ENCODE measurements around the gene KRT34. TPM values are rescaled to one million over a fixed set of nuclear protein-coding genes. Genes with fewer than 3 reads are reported as not detected.
"Not testable (repeated sequence)": the region's sequence is repeated elsewhere in the genome, so short reads cannot be mapped to it uniquely, and the experiment has no call there.

Gene KRT34
- total RNA-seq, 2 experiments from 2014 or later: not detected

DNA sequence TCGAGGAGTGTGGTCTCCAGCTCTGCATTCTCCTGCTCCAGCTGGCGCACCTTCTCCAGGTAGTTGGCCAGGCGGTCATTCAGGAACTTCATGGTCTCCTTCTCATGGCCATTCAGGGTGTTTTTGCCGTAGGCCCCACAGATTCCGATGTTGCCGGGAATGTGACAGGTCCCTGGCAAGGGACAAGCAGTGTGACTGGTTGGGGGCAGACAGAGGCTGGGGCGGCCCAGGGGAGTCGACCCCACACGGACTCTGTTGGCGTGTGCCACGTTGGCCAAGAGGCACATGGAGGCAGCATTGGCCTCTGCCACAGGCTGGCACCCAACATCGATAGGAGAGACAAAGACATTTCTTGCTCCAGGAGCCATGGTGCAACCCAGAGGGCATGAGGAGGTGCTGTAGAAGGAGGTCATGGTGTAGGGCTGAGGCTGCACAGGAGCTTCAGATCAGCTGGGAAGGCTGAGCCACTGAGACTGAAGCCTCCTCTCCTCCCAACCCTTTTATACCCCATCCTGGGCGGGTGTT lies 42.1 kb upstream of the KRT34 start, which contains the start of gene KRT37:
Gene KRT37 (minus strand): TSS at position 475 of the 525 bp plus-strand sequence. CDS start 62 bp downstream, at position 413.
- DNase-seq (no peak), ATAC-seq (ENCODE audit: poor library complexity) (no peak)
- H3K4me3 Mint-ChIP-seq: no peak within 1 kb of the TSS
- Histone ChIP-seq H3K36me3 (ENCODE audit: insufficient read depth, low read length) (no peaks in the 10 kb centered on the region), H3K4me1 (ENCODE audit: insufficient read depth, low read length) (no peaks in the 10 kb centered on the region), H3K9me3 (ENCODE audit: control insufficient read depth in 1 of 2, insufficient read depth in 1 of 2, low read length in 2 of 2) (peaks cover 0 to 5% of the 10 kb centered on the region in 2 experiments), H3K27me3 (ENCODE audit: control insufficient read depth in 1 of 2, insufficient read depth in 2 of 2, low read length in 2 of 2) (no peaks in the 10 kb centered on the region), H3K27ac (ENCODE audit: low read depth in 1 of 2, low read length in 2 of 2) (no peak within 1 kb of the TSS), H3K4me3 (ENCODE audit: low read length) (no peak within 1 kb of the TSS)
- ChIA-PET CTCF (no interaction called here), POLR2A (no interaction called here)
- intact Hi-C loops (cut with DNase I, micrococcal nuclease): no loop called here
- no peak within 1 kb of the TSS for H3K27ac Mint-ChIP-seq
- H3K4me1 Mint-ChIP-seq (ENCODE audit: low read depth): no peaks in the 10 kb centered on the region
- H3K36me3 Mint-ChIP-seq (ENCODE audit: low read depth): no peaks in the 10 kb centered on the region
- TF ChIP-seq, protein P1, sequence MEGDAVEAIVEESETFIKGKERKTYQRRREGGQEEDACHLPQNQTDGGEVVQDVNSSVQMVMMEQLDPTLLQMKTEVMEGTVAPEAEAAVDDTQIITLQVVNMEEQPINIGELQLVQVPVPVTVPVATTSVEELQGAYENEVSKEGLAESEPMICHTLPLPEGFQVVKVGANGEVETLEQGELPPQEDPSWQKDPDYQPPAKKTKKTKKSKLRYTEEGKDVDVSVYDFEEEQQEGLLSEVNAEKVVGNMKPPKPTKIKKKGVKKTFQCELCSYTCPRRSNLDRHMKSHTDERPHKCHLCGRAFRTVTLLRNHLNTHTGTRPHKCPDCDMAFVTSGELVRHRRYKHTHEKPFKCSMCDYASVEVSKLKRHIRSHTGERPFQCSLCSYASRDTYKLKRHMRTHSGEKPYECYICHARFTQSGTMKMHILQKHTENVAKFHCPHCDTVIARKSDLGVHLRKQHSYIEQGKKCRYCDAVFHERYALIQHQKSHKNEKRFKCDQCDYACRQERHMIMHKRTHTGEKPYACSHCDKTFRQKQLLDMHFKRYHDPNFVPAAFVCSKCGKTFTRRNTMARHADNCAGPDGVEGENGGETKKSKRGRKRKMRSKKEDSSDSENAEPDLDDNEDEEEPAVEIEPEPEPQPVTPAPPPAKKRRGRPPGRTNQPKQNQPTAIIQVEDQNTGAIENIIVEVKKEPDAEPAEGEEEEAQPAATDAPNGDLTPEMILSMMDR (IDR thresholded peaks at IDR 0.05): no peak
- no peaks in the 10 kb centered on the region for H3K9me3 Mint-ChIP-seq
- peaks cover 5% of the 10 kb centered on the region for H3K27me3 Mint-ChIP-seq

DNA sequence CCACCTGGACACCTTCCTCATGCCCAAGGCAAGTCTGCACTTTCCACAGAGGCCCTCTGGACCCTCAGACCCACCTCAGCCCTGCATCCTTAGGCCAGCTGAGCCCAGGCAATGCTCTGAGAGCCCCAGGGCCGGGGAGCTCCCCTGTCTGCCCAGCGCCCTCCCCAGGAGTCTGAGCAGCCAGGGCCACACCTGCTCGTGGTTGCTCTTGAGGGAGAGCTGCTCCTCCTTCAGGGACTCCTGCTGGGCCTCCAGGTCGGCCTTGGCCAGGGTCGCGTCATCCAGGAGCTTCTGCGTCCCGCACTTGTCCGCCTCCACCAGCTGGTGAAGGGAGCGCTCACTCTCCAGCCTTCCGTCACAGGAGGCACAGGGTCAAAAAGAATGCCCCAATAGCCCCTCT lies 40.5 kb upstream of the KRT34 start:
- H3K36me3 ChIP-seq (ENCODE audit: insufficient read depth, low read length); H3K27ac ChIP-seq (ENCODE audit: low read depth in 1 of 2, low read length in 2 of 2); H3K4me1 Mint-ChIP-seq (ENCODE audit: low read depth); DNase-seq; H3K4me1 ChIP-seq (ENCODE audit: insufficient read depth, low read length); H3K27me3 Mint-ChIP-seq; ATAC-seq (ENCODE audit: poor library complexity); H3K4me3 ChIP-seq (ENCODE audit: low read length); H3K27me3 ChIP-seq (ENCODE audit: control insufficient read depth in 1 of 2, insufficient read depth in 2 of 2, low read length in 2 of 2); H3K4me3 Mint-ChIP-seq; H3K36me3 Mint-ChIP-seq (ENCODE audit: low read depth); intact Hi-C loops (cut with DNase I, micrococcal nuclease); H3K9me3 Mint-ChIP-seq; H3K9me3 ChIP-seq (ENCODE audit: control insufficient read depth in 1 of 2, insufficient read depth in 1 of 2, low read length in 2 of 2); H3K27ac Mint-ChIP-seq; CTCF ChIA-PET: not testable (repeated sequence)
- POLR2A ChIA-PET: interaction anchor here (0.5 kb wide), 1 partner anchor 1947 kb away, joined by 4 read pairs; no protein-coding TSS in a partner anchor

DNA sequence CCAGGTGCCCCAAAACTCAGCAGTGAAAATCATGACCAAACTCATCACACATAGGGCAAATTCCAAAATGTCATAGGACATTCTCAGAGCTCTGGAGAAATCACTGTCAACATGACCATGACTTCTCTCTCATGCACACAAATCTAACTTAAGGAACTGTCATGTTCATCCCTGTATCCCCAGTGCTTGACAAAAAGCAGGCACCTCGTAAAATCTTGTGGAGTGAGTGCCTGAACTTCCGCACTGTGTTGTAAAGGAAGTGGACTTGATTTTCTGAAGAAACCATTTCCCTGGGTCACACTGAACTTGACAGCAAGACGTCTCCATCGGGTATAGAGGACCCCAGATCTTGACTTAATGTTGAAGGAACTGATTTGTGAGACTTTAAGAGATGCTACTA lies 39.5 kb upstream of the KRT34 start:
- H3K9me3 Mint-ChIP-seq: no peaks in the 10 kb centered on the region
- POLR2A ChIA-PET: no interaction called here
- H3K9me3 ChIP-seq (ENCODE audit: control insufficient read depth in 1 of 2, insufficient read depth in 1 of 2, low read length in 2 of 2): peaks cover 0 to 5% of the 10 kb centered on the region in 2 experiments
- no peak overlapping the region for H3K27ac ChIP-seq (ENCODE audit: low read depth in 1 of 2, low read length in 2 of 2)
- intact Hi-C loops (cut with DNase I, micrococcal nuclease): no loop called here
- CTCF ChIA-PET: no interaction called here
- no peaks in the 10 kb centered on the region for H3K27me3 ChIP-seq (ENCODE audit: control insufficient read depth in 1 of 2, insufficient read depth in 2 of 2, low read length in 2 of 2)
- no peak for DNase-seq
- TF ChIP-seq, protein P1 (IDR thresholded peaks at IDR 0.05): no peak
- no peaks in the 10 kb centered on the region for H3K4me1 Mint-ChIP-seq (ENCODE audit: low read depth)
- H3K27me3 Mint-ChIP-seq: no peaks in the 10 kb centered on the region
- H3K4me3 ChIP-seq (ENCODE audit: low read length): no peak overlapping the region
- no peaks in the 10 kb centered on the region for H3K36me3 ChIP-seq (ENCODE audit: insufficient read depth, low read length)
- H3K4me3 Mint-ChIP-seq: no peak overlapping the region
- H3K27ac Mint-ChIP-seq: no peak overlapping the region
- H3K4me1 ChIP-seq (ENCODE audit: insufficient read depth, low read length): no peaks in the 10 kb centered on the region
- no peak for ATAC-seq (ENCODE audit: poor library complexity)
- no peaks in the 10 kb centered on the region for H3K36me3 Mint-ChIP-seq (ENCODE audit: low read depth)

DNA sequence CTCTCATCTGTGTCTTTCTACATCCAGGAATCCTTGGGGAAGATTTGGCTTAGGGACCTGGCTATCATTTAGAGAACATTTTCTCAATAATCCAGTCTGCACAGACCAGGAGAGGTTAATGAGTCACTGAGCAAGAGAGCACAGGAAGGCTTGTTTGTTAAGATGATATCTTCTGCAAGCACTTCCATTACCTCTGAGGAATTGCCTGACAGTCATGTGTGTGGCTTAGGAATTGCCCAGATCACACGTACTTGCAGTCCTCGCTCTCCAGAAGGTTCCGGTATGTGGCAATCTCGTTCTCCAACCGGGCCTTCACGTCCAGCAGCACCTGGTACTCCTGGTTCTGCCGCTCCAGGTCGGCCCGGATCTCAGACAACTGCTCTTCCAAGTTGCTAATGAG lies 39.0 kb upstream of the KRT34 start:
- Mint-ChIP-seq H3K4me1 (ENCODE audit: low read depth) (no peaks in the 10 kb centered on the region), H3K4me3 (no peak overlapping the region), H3K27me3 (no peaks in the 10 kb centered on the region), H3K36me3 (ENCODE audit: low read depth) (no peaks in the 10 kb centered on the region), H3K9me3 (no peaks in the 10 kb centered on the region), H3K27ac (no peak overlapping the region)
- ATAC-seq (ENCODE audit: poor library complexity) (no peak), DNase-seq (no peak)
- intact Hi-C loops (cut with DNase I, micrococcal nuclease): no loop called here
- Histone ChIP-seq H3K4me1 (ENCODE audit: insufficient read depth, low read length) (no peaks in the 10 kb centered on the region), H3K27ac (ENCODE audit: low read depth in 1 of 2, low read length in 2 of 2) (no peak overlapping the region), H3K4me3 (ENCODE audit: low read length) (no peak overlapping the region), H3K9me3 (ENCODE audit: control insufficient read depth in 1 of 2, insufficient read depth in 1 of 2, low read length in 2 of 2) (peaks cover 0 to 5% of the 10 kb centered on the region in 2 experiments), H3K36me3 (ENCODE audit: insufficient read depth, low read length) (no peaks in the 10 kb centered on the region), H3K27me3 (ENCODE audit: control insufficient read depth in 1 of 2, insufficient read depth in 2 of 2, low read length in 2 of 2) (no peaks in the 10 kb centered on the region)
- ChIA-PET POLR2A (no interaction called here), CTCF (no interaction called here)
- TF ChIP-seq, protein P1 (IDR thresholded peaks at IDR 0.05): no peak

All from CD4-positive, alpha-beta T cell (primary cell).